Epithelial cell of prostate (primary cell): Measurements from ENCODE around the gene CHD5.
"Not testable (repeated sequence)": the region's sequence is repeated elsewhere in the genome, so short reads cannot be mapped to it uniquely, and the experiment has no call there.

ENCODE experiments used
- DNase-seq: peaks from one replicate; pipeline ENCODE4 v3.0.0-alpha.2; 2011; ENCODE audit warnings: low read depth, low spot score
- H3K27ac ChIP-seq: fragments of 450-650 bp; 2 replicates; pipeline ENCODE4 v1.5.1; 2017; ENCODE audit warnings: mild to moderate bottlenecking

The CHD5 gene

DNA sequence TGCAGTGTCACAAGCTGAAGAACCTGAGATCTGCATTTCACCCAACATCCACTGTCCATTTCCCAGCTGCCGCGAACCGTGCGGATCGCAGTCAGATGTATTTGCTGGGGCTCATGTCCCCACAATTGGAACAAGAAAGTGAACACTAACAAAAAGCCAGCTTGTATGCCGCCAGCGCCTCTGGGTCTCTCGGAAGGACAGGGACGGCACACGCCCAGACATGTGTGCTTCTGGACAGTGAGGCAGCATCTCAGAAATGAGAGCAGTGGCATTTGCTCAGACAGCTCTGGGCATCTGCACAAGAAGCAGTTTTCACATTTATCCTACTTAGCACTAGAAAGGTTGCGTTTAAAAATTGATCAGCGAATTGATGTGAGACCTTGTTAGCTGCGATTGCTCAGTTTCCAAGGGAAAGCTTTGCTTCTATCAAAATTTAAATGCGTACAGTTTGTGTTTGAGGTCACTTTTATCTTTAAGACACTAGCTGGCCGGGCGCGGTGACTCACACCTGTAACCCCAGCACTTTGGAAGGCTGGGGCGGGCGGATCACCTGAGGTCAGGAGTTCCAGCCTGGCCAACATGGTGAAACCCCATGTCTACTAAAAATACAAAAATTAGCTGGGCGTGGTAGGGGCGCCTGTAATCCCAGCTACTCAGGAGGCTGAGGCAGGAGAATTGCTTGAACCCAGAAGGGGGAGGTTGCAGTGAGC is 105.8 kb downstream of the CHD5 start:
- DNase-seq: no peak
- H3K27ac ChIP-seq: peak overlapping the region; percentile 2

DNA sequence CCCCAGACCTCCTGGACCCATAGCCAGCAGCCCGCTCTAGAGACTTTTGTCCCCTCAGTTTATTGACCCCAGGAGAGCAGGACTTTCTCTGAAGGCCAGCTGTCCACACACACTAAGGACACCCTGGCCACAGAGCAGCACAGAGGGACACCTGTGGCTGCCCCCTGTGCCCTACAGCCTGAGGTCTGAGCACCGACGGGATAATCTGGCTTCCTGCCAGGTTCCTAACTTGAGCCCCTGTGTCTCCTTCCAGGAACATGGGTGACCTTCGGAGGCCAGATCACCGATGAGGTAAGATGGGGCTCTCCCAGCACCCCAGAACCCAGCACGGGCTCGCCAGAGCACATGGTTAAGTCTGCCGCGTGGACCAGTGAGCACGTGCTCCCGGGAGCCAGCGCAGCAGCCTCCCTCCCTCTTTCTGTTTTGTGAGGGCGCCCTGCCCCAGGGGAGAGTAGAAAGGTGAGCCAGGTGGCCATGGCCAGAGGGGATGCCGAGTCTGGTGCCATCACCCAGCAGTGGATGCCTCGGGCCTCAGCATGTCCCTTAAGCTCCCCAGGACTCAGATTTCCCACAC is 106.6 kb downstream of the CHD5 start:
- no peak overlapping the region for H3K27ac ChIP-seq
- DNase-seq: no peak

DNA sequence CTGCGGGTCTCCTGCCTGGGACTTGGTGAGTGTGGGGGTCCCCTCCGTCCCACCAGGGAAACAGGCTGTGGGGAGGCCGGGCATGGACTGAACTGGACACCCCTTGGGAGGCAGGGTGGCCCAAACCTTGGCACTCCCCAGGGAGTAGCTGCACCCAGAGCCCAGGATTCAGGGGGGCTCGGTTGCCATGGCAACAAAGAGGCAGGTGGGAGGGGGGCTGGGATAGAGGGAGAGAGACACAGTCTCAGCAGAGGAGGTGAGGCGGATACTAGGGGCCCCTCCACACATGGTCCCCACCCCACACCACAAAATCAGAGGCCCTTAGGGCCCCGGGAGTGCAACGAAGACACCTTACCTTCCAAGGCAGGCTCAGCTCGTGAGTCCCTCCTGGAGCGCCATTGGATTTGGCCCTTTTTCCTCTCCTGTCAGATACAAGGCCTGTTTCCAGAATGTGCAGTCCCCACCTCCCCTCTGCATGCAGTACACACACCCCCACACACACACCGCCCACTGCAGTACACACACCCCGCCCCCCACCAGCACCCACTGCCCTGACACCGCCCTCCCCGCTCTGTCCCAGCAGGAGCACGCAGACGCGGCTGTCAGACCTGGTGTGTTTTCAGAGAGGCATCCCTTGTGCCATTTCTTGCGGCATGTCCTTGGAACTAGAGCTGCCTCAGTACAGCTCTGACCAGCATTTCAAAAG is 107.2 kb downstream of the CHD5 start:
- DNase-seq: no peak

DNA sequence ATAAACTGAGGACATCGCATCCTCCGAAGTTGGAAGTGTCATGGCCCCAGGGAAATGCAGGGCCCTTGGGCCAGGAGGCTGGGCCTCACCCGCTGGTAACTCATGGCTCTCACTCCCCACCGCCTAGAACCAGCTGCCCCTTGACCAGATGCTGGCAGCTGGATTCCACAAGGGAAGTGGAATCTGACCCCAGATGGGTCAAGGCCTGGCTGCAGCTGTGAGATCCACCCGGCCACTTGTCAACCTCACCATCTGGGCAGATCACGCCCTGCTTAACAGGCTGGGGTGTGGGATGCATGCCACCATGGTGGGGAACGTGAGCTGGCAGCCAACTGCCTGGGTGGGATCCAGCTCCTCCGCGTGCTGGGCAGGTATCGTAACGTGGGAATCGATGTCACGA is 108.9 kb downstream of the CHD5 start:
- no peak for DNase-seq
- no peak overlapping the region for H3K27ac ChIP-seq

More for the DNA sequence above, 107.2 kb downstream of the CHD5 start:
- no peak overlapping the region for H3K27ac ChIP-seq

DNA sequence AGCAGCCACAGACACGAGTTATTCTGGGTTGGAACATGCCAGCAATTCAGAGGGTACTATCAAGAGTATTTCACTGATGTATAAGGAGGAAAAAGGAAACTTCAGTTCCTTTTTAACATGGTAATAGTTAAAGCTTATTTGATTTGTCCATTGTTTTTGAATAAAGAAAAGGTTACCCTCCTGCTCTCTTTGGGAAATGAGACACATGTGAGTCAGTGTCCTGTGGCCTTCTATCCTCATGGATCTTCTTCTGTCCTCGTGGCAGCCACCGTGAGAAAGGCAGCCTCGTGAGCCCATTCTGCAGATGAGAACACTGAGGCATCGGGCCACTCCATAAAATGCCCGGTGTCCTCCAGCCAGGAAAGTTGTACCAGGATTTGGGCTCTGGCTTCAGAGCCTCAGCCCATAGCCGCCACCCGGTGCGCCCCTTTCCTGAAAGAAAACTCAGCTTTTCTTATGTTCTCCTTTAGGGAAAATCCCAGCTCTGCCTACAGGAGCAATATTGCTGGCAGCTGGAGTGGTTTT is 109.6 kb downstream of the CHD5 start:
- H3K27ac ChIP-seq: no peak overlapping the region
- DNase-seq: no peak

DNA sequence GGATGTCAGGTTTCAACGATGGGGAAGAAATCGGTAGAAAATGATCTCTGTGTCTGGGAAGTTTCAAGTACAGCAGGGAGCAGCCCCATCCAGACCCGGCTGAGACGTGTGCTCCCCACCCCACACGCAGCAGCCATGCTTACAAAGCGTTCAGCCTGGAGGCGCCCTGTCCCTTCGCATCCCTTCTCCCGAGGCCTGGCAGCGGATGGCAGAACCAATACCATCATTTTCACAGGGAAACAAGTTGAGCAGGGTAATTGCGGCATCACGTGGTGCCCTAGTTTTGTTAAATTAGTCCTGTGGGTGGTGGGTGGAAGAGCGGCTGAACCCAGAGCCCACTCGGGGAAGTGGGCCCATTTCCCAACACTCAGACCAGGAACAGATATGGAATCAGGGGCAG is 110.5 kb downstream of the CHD5 start:
- no peak for DNase-seq
- no peak overlapping the region for H3K27ac ChIP-seq

DNA sequence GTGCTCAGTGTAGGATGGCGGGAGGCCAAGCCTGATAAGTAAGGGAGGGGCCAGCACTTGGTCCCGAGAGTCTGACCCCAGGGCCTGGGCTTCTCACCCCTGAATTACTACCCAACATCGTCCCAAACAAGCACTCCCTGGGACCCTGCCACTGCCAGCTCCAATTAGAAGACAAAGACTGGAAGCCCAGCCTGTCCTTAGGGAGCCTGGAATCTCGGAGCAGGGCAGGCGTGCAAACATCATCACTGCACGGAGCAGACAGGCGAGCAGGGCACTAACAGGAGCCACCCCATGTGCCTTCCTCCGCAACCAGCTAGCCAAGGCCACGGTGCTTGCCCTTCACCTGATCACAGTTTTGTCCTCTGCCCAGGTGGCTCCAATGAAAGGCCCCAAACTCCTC is 111.2 kb downstream of the CHD5 start:
- H3K27ac ChIP-seq: no peak overlapping the region

DNA sequence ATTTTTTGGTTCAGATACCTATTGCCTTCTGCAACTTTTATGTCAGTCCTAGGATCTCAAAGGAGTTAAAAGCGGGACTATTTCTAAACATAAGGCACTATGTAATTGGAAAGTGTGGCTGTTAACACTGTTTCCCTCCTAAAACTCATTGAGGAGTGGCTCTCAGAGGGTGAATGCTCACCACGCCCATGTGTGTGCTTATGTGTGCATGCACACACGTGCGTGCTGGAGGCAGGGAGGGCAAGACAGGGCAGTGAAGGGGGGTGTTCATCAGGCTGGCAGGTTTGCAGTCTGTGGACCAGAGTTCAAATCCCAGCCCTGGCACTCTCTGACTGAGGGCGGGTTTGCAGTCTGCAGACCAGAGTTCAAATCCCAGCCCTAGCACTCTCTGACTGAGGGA is 112.0 kb downstream of the CHD5 start:
- no peak overlapping the region for H3K27ac ChIP-seq
- no peak for DNase-seq

More for the DNA sequence above, 111.2 kb downstream of the CHD5 start:
- no peak for DNase-seq

DNA sequence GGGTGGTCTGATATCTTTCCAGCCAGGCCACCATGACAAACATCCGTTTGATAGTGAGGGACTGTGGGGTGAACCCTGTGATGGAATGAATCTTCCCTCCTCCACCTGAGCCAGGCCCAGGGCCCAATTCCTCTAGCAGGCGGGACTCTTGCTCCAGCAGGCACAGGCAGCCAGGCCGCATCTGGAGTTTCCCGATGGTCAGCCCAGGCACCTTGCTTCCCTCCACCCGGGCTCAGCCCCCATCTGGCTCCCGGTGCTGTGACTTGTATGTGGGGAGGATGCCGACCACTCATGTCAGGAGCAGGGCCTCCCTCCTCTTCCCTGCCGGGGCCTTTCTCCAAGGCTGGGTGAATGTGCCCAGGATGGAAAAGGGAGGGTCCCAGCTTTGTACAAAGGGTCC is 113.4 kb downstream of the CHD5 start:
- no peak for DNase-seq
- no peak overlapping the region for H3K27ac ChIP-seq

DNA sequence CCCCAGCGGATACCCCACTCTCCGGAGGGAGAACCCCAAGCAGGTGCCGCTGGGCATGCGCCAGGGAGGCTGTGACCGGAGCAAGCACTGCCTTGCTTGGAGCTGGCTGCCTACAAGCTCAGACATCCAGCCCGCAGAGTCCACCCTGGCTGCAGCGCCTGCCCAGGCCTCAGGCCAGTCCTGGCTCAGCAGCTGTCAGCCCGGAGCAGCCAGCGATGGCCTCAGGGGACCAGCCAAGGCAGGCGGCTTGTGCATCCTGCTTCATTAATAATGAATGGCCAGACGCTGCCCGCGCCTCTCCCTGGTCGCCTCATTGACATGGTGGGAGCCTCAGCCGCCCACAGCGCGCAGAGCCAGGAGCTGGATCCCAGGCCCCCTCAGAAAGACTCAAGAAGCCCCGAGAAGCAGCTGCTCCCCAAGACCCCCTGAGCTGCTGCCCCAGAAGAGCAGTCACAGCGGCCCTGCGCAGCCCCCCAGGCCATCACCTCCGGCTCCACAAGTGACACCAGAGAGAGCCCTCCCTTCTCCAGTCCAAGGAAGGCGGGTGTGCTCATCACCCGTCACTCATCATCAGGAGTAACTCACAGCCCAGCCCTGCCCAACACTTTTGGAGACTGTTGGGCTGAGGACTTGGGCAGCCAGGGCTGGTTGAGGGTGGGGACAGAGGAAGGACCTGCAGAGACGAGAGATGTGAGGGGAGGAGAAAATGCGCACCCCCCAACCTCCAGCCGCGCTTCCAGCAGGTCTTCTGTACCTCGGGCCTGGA is 114.8 kb downstream of the CHD5 start:
- no peak overlapping the region for H3K27ac ChIP-seq
- no peak for DNase-seq

DNA sequence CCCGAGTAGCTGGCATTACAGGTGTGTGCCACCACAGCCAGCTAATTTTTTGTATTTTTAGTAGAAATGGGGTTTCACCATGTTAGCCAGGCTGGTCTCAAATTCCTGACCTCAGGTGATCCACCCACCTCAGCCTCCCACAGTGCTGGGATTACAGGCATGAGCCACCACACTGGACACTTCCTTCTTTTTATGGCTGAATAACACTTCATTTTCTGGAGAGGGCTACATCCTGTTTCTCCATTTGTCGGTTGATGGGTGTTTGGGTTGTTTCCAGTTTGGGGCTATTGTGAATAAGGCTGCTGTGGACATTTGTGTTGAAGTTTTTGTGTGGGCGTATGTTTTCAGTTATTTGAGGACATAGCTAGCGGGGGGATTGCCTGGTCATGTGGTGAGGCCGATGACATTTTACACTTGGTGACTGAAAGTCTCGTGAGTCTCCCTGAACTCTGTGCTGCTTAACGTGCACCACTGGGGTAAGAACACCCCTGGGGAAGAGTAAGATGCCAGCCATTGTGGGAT is 116.5 kb downstream of the CHD5 start:
- not testable (repeated sequence) for H3K27ac ChIP-seq, DNase-seq

DNA sequence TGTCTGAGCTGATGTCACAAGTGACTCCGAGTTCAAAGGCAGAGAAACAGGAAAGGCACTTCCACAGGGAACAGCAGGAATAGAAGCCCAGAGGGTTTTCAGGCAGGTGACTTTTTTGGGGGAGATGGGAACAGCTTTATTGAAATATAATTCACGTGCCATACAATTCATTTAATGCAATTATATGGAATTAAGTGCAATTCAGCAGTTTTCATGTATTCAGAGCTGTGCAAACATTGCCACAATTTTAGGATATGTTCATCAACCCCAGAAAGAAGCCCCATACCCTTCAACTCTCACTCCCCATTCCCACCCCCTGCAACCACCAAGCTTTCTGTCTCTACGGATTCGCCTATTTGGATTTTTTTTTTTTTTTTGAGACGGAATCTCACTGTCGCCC is 117.5 kb downstream of the CHD5 start:
- no peak overlapping the region for H3K27ac ChIP-seq
- DNase-seq: no peak

DNA sequence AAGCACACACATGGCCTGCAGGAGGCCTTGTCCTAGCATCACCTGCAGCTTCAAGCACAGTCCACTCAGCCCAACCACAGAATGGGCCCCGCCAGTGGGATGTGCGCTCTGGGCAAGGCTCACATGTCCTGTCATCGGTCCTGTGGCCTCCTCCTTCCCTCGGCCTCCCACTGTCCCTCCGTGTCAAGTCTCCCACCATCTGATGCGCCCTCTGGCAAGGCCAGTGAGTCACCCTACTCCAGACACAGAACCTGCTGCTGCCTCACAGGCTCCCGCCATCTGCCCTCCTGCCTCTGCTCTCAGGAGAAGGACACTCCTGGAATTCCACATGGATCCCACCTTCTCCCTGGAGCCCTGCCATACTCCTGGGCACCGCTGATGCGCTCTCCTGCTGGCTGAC is 120.3 kb downstream of the CHD5 start:
- H3K27ac ChIP-seq: no peak overlapping the region
- DNase-seq: no peak

DNA sequence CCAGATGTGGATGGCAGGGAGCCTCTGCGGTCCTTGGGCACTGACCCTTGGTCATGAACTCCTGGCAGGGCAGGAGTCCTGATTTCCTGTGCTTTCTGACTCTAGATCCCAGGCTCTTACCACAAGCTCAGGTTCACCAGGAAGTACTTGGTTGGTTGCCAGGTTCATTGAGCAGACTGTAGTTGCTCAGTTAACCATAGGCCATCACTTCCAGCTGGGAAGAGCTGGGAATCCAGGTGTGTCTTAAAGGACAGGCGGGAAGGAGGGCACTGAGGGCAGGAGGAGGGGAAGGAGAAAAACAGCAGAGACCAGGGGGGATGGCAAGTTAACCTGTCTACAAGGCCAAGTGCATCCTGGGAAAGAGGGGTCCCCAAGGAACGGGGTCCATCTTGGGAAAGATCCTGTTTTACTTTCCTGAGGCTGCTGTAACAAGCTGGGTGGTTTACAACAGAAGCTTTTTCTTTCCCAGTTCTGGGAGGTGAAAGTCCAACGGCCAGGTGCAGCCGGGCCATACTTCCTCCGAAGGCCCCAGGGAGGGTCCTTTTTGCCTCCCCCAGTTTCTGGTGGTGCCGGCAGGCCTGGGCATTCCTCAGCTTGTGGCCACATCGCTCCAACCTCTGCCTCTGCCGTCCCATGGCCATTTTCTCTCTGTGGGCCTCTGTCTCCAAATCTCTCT is 122.8 kb downstream of the CHD5 start:
- no peak overlapping the region for H3K27ac ChIP-seq
- DNase-seq: no peak

DNA sequence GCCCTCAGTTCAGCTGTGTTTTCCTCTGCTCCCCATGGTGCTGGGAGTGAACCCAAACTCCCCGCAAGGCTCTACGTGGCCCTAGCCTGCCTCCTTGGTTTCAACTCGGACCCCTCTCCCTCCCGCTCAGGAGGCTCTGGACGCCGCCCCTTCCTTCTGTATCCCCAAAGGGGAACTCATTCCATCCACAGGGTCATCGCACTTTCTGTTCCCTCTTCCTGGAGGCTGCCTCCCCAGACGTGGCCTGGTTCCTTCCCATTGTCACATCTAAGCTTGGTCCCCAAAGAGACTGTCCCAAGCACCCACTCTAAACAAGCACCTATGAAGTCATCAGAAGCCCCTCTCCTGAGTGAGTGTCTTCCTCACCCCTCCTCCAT is 123.6 kb downstream of the CHD5 start:
- no peak overlapping the region for H3K27ac ChIP-seq
- no peak for DNase-seq

DNA sequence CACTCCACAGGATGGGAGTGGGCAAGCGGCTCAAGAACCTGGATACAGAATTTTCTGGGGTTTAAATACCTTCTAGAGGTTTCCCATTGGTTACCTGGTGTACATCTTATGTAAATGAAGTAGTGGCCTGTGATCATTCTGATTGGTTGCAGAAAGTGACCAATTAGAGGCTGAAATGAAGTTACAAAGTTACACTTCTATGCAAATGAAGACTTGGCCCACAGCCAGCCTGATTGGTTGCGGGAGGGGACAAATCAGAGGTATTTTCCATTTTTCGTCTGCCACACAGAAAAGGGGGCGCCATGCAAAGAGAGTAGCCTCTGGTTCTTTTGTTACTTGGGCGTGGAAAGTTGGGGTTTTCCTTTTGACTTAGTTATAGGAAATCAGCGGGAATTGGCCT is 125.5 kb downstream of the CHD5 start:
- DNase-seq: no peak
- H3K27ac ChIP-seq: no peak overlapping the region

DNA sequence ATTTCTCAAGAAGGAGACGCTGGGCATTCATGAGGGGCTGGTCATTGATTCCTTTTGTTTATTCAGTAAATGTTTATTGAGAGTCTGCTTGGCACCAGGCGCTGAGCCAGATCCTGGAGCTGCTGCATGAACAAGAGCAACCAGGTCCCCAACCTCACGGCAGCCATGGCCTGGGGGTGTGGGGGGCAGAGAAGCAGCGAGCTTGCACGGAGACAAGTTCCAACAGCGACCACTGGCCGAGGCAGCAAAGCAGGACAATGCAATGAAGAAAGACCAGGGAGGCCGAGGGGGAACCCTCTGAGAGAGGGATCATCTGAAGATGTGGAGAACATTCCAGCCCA is 126.9 kb downstream of the CHD5 start:
- no peak for DNase-seq
- no peak overlapping the region for H3K27ac ChIP-seq

DNA sequence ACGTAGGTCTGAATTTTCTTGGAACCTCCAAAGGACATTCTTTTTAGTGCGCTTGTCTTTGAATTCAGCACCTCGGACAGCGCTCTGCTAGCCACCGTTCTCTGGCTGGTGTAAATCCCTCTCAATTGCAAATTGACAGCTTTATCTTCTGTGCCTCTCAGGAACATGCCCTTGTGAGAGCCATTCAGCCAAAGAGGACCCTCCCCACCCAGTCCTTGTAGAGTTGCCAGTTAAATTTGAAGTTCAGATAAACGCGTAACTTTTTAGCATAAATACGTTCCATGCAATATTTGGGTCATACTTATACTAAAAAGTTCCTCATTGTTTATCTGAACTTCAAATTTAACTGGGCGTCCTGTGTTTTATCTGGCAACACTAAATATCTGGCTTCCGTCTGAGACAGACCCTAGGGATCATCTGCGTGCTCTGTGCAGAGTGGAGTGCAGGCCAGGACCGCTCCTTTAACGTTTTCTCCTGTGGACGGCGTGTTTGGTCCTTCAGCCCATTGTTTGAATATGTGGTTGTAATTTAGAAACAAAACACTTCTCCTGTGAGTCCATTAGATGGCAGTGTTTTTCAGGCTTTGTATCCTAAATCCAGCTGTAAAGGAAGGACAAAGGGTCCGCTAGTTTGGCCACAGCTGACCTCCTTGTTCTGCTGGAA is 127.4 kb downstream of the CHD5 start:
- H3K27ac ChIP-seq: no peak overlapping the region
- DNase-seq: no peak
